Mesendoderm (in vitro differentiated cells): Measurements from ENCODE around the gene CIROP.

ENCODE experiments used
- DNase-seq: peaks from one replicate; pipeline ENCODE4 v3.0.0; 2013
- H2AK5ac ChIP-seq: 2 replicates; pipeline ENCODE4 v1.6.1; 2013; ENCODE audit warnings: low read length, inconsistent platforms
- H2BK120ac ChIP-seq: 2 replicates; pipeline ENCODE4 v1.6.1; 2013; ENCODE audit warnings: low read depth, mild to moderate bottlenecking, low read length, moderate library complexity, mixed read lengths
- H2BK15ac ChIP-seq: replicated peaks from 2 replicates; pipeline ENCODE4 v1.6.1; 2013; ENCODE audit warnings: low read depth, mild to moderate bottlenecking, moderate library complexity
- H2BK5ac ChIP-seq: 2 replicates; pipeline ENCODE4 v1.6.1; 2013; ENCODE audit warnings: low read length, inconsistent platforms
- H3K18ac ChIP-seq: 2 replicates; pipeline ENCODE4 v1.6.1; 2013; ENCODE audit warnings: mild to moderate bottlenecking, low read length, mixed read lengths
- H3K23ac ChIP-seq: one replicate; pipeline ENCODE4 v1.6.1; 2013; ENCODE audit warnings: low read length
- H3K27ac ChIP-seq: 2 replicates; pipeline ENCODE4 v1.5.1; 2013; ENCODE audit warnings: low read depth, mild to moderate bottlenecking, inconsistent platforms, low read length, moderate library complexity
- H3K27me3 ChIP-seq: 2 replicates; pipeline ENCODE4 v1.6.1; 2013; ENCODE audit warnings: low read length, control low read depth, mild to moderate bottlenecking, inconsistent platforms; ENCODE audit not compliant: insufficient read depth, poor library complexity
- H3K36me3 ChIP-seq: 2 replicates; pipeline ENCODE4 v1.6.1; 2013; ENCODE audit warnings: low read length, inconsistent platforms; ENCODE audit not compliant: control insufficient read depth, insufficient read depth
- H3K4ac ChIP-seq: one replicate; pipeline ENCODE4 v1.6.1; 2013; ENCODE audit warnings: low read depth, mild to moderate bottlenecking, low read length, moderate library complexity
- H3K4me1 ChIP-seq: 2 replicates; pipeline ENCODE4 v1.6.1; 2013; ENCODE audit warnings: low read depth, low read length, inconsistent platforms; ENCODE audit not compliant: control insufficient read depth
- H3K4me2 ChIP-seq: 2 replicates; pipeline ENCODE4 v1.6.1; 2013; ENCODE audit warnings: low read length
- H3K4me3 ChIP-seq: 2 replicates; pipeline ENCODE4 v1.5.1; 2013; ENCODE audit warnings: mild to moderate bottlenecking, low read length
- H3K56ac ChIP-seq: one replicate; pipeline ENCODE4 v1.6.1; 2013; ENCODE audit warnings: low read length
- H3K79me1 ChIP-seq: 2 replicates; pipeline ENCODE4 v1.6.1; 2013; ENCODE audit warnings: low read length, inconsistent platforms
- H3K79me2 ChIP-seq: 2 replicates; pipeline ENCODE4 v1.6.1; 2013; ENCODE audit warnings: mild to moderate bottlenecking, low read length; ENCODE audit not compliant: control insufficient read depth, insufficient read depth
- H3K9ac ChIP-seq: 2 replicates; pipeline ENCODE4 v1.6.1; 2013; ENCODE audit warnings: low read length, inconsistent platforms
- H4K5ac ChIP-seq: one replicate; pipeline ENCODE4 v1.6.1; 2013; ENCODE audit warnings: low read length
- H4K8ac ChIP-seq: one replicate; pipeline ENCODE4 v1.6.1; 2013; ENCODE audit warnings: low read depth, mild to moderate bottlenecking, control low read depth, low read length, moderate library complexity
- WGBS: extraction: QIAGEN DNeasy Blood & Tissue Kit; methylation state at CpG from one replicate; pipeline ENCODE4 v1.1.7; 2013; ENCODE audit warnings: low lambda C conversion rate, missing lambda C conversion rate; ENCODE audit not compliant: insufficient coverage; ENCODE audit errors: extremely low coverage; 5-methylcytosine and 5-hydroxymethylcytosine counted together

The CIROP gene

GRCh38 chr14:23074906-23075305 lies 29.9 kb downstream of the CIROP start:
- H3K4me2 ChIP-seq = no peak overlapping the region
- H3K4me1 ChIP-seq = peaks cover 20% of the 10 kb centered on the region
- no peak overlapping the region for H4K5ac ChIP-seq
- peaks cover 16% of the 10 kb centered on the region for H3K79me2 ChIP-seq
- H3K23ac ChIP-seq = no peak overlapping the region
- no peak overlapping the region for H3K27ac ChIP-seq
- no peak overlapping the region for H2BK5ac ChIP-seq
- H3K36me3 ChIP-seq = peaks cover 22% of the 10 kb centered on the region
- WGBS = no CpG with 5 or more reads among the region's 1 CpG
- peaks cover 6% of the 10 kb centered on the region for H3K79me1 ChIP-seq
- H2BK120ac ChIP-seq = no peak overlapping the region
- no peak overlapping the region for H2BK15ac ChIP-seq
- H3K56ac ChIP-seq = no peak overlapping the region
- H4K8ac ChIP-seq = no peak overlapping the region
- no peak overlapping the region for H2AK5ac ChIP-seq
- no peak for DNase-seq
- no peak overlapping the region for H3K9ac ChIP-seq
- no peak overlapping the region for H3K18ac ChIP-seq
- no peaks in the 10 kb centered on the region for H3K27me3 ChIP-seq
- H3K4ac ChIP-seq = no peak overlapping the region
- no peak overlapping the region for H3K4me3 ChIP-seq

- peaks cover 14% of the 10 kb centered on the region for H3K79me1 ChIP-seq
- no peak overlapping the region for H2BK120ac ChIP-seq
- H3K4me1 ChIP-seq = peaks cover 24% of the 10 kb centered on the region
- H4K5ac ChIP-seq = no peak overlapping the region
- peaks cover 38% of the 10 kb centered on the region for H3K79me2 ChIP-seq
- H3K18ac ChIP-seq = peak overlapping the region; percentile 90
- H3K9ac ChIP-seq = peak overlapping the region; percentile 31
- H3K4me2 ChIP-seq = peak overlapping the region; percentile 6
- H3K4ac ChIP-seq = no peak overlapping the region
- no peaks in the 10 kb centered on the region for H3K27me3 ChIP-seq
- H2BK5ac ChIP-seq = peak overlapping the region; percentile 60
- peak overlapping the region; percentile 84 for H3K27ac ChIP-seq
- no peak overlapping the region for H3K4me3 ChIP-seq
- H3K36me3 ChIP-seq = peaks cover 22% of the 10 kb centered on the region
- no peak overlapping the region for H2AK5ac ChIP-seq
- peak overlapping the region; percentile 23 for H2BK15ac ChIP-seq
- WGBS = no CpG with 5 or more reads among the region's 5 CpGs
- peak overlapping the region; percentile 67 for H4K8ac ChIP-seq
- H3K23ac ChIP-seq = no peak overlapping the region
- peak overlapping the region; percentile 71 for H3K56ac ChIP-seq
- peak; percentile 91 for DNase-seq
Measured at GRCh38 chr14:23071921-23072539, 32.8 kb downstream of the CIROP start.

DNA sequence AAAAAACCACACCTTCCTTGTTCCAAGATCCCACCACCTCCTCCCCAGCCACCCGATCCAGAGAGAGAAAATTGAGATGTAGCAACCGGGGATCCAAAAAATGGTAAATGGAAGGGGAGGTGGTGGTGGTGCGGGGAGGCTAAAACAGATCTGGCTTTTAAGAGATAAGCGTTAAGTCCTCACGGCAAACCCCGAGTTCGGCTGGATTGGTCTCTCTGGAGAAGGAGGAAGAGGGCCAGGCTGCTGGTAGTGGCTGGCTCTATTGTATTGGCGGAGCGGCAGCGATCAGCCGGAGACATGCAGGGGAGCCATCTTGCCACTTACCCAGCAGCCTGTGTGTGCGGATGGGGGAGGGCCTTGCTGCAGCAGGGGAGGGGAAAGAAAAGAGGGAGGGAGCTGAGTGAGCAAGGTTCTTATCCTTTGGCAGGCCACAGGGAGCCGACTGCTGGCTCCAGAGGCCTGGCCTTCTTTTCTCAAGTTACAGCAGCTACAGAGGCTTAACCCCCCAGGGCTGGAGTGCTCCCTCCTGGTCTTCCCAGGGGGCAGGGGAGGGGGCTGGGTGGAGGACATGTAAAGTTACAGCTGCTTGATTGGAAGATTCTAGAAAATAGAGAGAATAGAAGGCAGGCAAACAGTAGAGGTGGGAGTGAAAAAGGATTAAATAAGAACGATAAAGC lies 33.4 kb downstream of the CIROP start:
- peak overlapping the region; percentile 96 for H3K56ac ChIP-seq
- H3K36me3 ChIP-seq = peaks cover 22% of the 10 kb centered on the region
- peak overlapping the region; percentile 91 for H3K18ac ChIP-seq
- peaks cover 18% of the 10 kb centered on the region for H3K79me1 ChIP-seq
- H4K5ac ChIP-seq = no peak overlapping the region
- 100% methylated on average over 1 of the region's 14 CpGs for WGBS
- peak overlapping the region; percentile 57 for H2BK5ac ChIP-seq
- no peaks in the 10 kb centered on the region for H3K27me3 ChIP-seq
- peak overlapping the region; percentile 96 for H3K4me3 ChIP-seq
- peaks cover 22% of the 10 kb centered on the region for H3K4me1 ChIP-seq
- DNase-seq = peak; percentile 99
- peak overlapping the region; percentile 94 for H3K4ac ChIP-seq
- no peak overlapping the region for H3K23ac ChIP-seq
- peaks cover 44% of the 10 kb centered on the region for H3K79me2 ChIP-seq
- peak overlapping the region; percentile 44 for H3K4me2 ChIP-seq
- peak overlapping the region; percentile 84 for H2BK120ac ChIP-seq
- H2BK15ac ChIP-seq = no peak overlapping the region
- peak overlapping the region; percentile 91 for H3K27ac ChIP-seq
- no peak overlapping the region for H2AK5ac ChIP-seq
- peak overlapping the region; percentile 1 for H4K8ac ChIP-seq
- H3K9ac ChIP-seq = peak overlapping the region; percentile 96

DNA sequence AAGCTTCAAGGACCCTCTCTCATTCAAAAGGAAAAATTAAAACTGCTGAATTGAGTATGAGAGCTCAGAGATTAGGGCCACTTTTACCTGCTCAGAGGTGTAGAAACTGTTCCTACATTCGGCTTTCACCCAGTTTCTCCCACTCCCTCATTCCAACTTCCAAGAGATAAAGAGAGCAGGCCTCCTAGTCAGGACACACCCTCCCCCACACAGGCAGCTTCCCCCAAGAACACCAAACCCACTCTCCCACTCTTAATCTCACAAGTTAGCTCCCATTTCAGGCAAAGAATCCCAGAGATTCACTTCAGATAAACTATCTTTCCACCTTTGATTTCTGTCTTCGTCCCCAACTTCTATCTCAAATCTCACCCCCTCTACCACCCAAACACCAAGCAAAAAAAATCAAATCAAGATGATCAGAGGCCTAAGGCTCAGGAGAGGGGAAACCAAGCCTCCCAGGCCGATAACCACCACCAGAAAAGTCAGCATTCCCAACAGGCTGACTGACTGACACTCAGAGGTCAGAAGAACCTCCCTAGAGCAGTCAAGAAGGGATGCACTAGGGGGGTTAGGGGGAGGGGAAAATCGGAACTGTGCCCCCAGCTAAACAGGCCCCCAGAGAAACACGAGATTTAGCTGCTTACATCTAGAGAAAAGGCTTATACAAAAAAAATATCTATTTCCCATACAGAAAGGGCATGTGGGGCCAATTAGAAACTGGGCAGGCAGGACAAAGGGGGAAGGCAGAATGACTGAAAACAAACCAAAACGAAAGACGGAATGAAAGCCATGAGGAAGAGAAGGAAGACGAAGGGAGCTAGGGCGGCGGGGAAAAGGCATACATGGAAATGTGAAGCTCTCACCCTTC lies 34.3 kb downstream of the CIROP start:
- Histone ChIP-seq H3K27me3 (no peaks in the 10 kb centered on the region), H3K4me2 (peak overlapping the region; percentile 44), H3K27ac (peak overlapping the region; percentile 91), H3K79me2 (peaks cover 53% of the 10 kb centered on the region), H4K5ac (no peak overlapping the region), H2BK5ac (peak overlapping the region; percentile 68), H3K36me3 (peaks cover 24% of the 10 kb centered on the region), H2BK120ac (peak overlapping the region; percentile 84), H2BK15ac (no peak overlapping the region), H3K4ac (peak overlapping the region; percentile 46), H4K8ac (no peak overlapping the region), H3K9ac (peak overlapping the region; percentile 96), H3K79me1 (peaks cover 20% of the 10 kb centered on the region), H3K23ac (no peak overlapping the region), H3K56ac (peak overlapping the region; percentile 96), H3K4me3 (peak overlapping the region; percentile 96), H2AK5ac (peak overlapping the region; percentile 65), H3K18ac (peak overlapping the region; percentile 91), H3K4me1 (peaks cover 17% of the 10 kb centered on the region)
- WGBS = 100% methylated on average over 1 of the region's 10 CpGs
- peak; percentile 66 for DNase-seq

- H2BK15ac ChIP-seq = no peak overlapping the region
- H4K5ac ChIP-seq = no peak overlapping the region
- H3K27ac ChIP-seq = peak overlapping the region; percentile 75
- peak overlapping the region; percentile 20 for H3K4me2 ChIP-seq
- no peak overlapping the region for H3K4me3 ChIP-seq
- H3K23ac ChIP-seq = no peak overlapping the region
- H3K79me1 ChIP-seq = peaks cover 19% of the 10 kb centered on the region
- H3K9ac ChIP-seq = peak overlapping the region; percentile 71
- peak overlapping the region; percentile 80 for H3K56ac ChIP-seq
- peaks cover 51% of the 10 kb centered on the region for H3K79me2 ChIP-seq
- no peak overlapping the region for H2AK5ac ChIP-seq
- H2BK5ac ChIP-seq = no peak overlapping the region
- H3K36me3 ChIP-seq = peaks cover 22% of the 10 kb centered on the region
- H2BK120ac ChIP-seq = no peak overlapping the region
- H3K27me3 ChIP-seq = no peaks in the 10 kb centered on the region
- H4K8ac ChIP-seq = no peak overlapping the region
- no peak overlapping the region for H3K4ac ChIP-seq
- no peak for DNase-seq
- no peak overlapping the region for H3K18ac ChIP-seq
- no CpG with 5 or more reads among the region's 4 CpGs for WGBS
- peaks cover 17% of the 10 kb centered on the region for H3K4me1 ChIP-seq
Measured at GRCh38 chr14:23069413-23069806, 35.4 kb downstream of the CIROP start.
